CD4-positive, alpha-beta T cell treated with Interleukin-4 for 1 hour (primary cell): ENCODE data around the gene EPS8.

Experiments
- DNase-seq, 2 donors: peaks; one replicate each; pipeline ENCODE4 v3.0.0-alpha.2; 2020 to 2022

The EPS8 gene

DNA sequence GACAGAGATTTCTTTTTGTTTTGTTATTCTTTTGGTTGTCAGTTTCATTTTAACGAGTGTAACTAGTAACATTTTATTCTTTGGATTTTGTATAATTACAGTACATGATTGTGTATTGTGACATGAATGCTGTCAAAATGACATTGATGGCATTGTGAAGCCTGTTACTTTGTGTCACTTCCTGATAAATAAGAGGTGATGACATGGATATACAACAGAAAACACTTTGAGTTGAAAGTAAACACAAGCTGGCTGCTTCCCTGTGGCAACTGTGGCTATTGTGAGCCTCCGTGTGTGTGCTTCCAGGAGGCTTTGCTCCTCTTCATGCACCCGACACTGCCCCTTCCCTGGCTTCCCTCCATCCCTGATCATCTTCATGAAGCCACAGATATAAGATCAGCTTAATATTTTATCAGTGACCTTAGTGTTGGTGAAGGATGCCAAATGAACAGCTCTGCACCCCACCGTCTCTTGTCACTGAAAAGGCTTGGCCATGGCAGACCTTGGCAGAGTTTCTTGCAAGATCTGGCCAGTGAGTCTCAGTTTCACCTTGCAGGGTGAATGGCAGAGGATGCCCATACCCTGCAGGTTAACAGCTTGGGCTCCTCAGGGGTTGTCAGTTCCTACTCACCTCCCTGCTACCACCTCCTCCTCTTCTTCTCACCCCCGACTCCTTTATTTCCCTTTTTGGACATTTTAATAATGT lies 191.9 kb downstream of the EPS8 start:
- no peak for DNase-seq

DNA sequence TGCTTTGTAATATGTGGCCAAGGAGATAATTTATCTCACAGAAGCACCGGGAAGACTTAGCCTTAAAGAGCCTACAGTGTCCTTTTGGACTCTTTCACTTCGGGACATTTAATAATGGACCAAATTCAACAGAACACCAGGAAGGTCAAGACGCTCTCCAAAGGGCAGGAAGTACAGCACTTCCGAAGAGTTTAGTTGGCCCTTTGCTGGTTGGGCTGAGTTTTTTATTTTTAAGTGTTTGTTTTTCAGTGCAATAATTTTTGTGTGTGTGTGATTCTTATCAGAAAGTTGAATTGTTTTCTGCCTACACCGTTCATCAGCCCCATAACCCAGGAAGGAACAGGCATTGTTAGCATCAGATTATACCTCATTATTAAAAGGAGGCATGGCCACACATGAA lies 193.0 kb downstream of the EPS8 start:
- DNase-seq = no peak

DNA sequence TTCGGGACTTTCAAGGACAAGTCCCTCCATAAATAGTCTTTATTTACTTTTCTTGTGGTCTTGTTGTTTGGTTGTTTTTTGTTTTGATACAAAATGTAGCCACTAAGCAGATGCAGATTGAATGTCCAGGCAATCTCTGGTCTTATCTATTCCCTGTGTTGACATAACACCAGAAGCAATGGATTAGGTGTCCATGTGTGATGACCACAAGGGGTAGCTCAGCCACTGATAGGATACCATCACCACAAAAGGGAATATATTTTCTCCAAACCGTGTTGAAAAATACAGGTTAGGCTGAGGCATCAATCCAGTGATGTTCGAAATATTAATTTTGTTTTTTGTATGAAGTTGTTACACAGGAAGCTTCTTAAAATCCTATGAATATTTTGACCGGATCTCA lies 196.3 kb downstream of the EPS8 start:
- DNase-seq = no peak

DNA sequence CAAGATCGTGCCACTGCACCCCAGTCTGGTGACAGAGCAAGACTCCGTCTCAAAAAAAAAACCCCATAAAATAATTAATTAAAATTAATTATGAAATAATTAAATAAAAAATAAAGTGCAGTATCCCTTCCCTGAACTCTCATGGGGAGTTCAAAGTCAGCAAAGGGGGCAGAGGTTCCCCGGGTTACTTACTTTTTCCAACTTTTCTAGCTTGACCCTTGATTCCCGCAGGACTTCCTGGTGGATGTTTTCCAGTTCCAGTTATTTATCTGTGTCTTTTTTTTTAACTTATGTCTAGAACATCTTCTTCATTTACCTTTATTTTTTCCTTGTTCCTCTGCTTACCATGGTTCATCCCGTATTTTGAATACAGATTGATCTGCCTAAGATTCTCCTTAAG lies 197.4 kb downstream of the EPS8 start:
- no peak for DNase-seq

DNA sequence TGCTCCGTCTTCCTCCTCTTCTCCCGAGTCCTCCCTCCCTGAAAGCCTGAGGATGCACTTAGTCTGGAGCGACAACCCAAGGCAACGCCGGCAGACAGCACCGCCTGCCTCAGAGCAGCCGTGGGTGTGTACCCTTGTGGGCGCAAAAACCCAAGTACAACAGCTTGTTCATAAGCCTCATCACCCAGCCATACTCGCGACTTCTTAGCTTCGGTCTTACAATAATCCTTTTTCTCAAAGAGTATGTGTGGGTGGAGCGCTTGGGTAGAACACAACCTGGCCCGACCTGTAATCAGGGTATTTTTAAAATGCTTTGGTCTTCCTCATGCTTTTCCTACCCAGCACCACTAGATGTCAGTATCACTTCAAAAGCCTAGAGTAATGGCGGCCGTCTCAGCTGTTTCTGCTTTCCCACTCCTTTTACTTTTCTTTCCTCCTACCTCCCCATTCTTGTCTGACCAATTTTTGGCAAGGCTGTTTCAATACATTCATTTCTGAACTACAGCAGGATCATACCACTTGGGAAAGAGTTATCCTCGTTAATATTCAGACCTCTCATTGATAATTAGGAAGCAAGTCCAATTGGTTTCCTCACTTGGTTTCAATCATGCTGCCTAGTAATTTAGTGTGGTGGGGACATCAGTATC lies 198.9 kb downstream of the EPS8 start:
- DNase-seq = peak; percentile 52 to 76

DNA sequence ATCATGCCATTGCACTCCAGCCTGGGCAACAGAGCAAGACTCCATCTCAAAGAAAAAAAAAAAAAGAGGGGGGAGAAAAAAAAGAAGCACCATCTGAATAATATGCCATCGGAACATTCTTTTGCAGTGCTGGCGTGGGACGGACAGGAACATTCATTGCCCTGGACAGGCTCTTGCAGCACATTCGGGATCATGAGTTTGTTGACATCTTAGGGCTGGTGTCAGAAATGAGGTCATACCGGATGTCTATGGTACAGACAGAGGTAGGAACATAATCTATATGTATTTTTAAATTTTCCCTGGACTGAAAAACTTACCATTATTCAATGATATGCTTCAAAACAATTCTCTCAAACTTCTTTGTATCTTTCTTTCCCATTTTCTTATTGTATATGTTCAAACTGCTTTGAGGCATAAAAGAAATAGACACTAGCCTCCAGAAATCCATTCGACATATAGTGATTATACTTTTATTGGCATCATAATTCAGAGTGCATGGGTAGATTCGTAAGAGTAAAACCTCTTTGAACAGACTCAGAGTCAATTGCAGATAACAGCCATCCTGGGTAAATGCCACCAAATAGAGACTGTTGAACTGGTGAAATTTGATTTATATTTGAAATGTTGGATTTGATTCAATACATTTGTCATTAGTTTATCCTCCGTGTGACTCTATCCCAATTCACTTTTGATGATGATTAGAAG lies 199.7 kb downstream of the EPS8 start:
- DNase-seq = no peak

DNA sequence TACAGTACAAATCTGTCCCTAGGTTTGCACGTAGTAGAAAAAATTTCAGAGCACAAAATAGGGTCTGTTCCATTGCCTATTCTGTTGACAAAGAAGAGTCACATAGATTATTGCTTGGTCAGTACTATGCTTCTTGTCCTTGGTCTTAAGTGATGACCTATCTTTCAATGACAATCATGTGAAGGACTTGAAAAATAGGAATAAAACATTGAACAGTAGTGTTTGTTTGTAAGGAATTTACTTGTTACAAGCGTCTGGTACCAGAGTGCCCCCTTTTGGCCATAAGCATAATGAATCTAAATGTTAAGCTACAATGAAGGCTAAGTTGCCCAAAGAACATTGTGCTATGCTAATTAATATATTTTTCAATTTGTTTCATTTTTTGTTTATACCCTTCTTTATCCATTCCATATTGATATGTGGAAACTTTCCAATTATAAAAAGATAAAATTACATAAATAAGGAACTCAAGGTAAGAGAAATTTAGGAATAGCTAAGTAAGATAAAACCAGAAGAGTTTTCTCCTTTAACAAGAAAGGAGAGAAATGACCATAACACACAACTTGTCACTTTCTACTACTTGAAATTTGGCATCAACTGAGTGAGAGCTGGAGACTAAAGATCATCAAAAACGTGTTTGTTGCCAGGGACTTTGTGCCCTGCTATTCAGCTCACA lies 204.7 kb downstream of the EPS8 start:
- peak; percentile 20 to 62 for DNase-seq

DNA sequence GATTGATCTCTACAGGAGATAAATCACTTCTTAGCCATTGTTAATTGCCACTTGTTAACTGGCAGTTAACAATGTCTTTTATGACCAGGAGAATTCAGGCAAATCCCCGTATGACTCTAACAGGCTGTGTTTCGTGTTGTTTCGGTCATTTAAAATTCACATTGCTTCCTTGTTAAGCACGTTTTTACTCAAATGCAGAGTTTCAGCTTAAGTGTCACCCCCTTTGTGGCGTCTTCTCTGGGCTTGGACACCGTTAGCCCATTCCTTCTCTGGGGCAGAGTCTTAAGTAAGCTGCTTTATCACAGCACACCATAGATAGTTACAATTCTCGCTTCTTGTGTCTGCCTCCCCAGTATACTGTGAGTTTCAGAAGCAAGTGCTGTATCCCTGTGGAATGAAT lies 205.4 kb downstream of the EPS8 start:
- no peak for DNase-seq

DNA sequence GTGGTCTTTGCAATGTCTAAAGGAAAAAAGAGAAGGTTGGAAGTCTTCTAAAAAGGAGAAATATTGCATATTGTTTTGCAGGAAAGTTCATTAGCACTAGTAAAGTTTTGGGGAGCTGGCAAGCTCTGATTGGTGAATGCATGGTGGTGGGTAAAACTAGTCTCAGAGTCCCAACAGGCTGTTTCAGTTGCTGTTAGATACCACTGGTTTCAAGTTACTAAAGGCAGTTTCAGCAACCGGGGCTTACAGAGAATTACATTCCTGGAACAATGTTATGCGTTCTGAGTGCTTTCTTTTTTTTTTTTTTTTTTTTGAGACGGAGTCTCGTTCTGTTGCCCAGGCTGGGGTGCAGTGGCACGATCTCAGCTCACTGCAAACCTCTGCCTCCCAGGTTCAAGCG lies 208.2 kb downstream of the EPS8 start:
- DNase-seq = no peak

DNA sequence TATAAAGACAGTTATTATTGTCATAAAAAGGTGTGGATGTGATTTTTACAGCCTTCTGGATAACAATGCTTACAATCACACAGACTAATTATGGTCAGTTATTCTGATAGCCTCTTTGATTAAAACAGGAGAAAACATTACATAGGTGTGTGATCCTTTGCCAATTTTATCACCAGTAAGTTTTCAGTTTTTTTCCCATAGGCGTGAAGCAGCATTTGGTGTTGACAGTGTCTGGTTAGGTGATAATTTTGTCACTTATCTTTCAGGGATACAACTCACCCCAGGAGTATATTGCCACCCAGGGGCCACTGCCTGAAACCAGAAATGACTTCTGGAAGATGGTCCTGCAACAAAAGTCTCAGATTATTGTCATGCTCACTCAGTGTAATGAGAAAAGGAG lies 208.8 kb downstream of the EPS8 start:
- DNase-seq = peak; percentile 37 to 40

DNA sequence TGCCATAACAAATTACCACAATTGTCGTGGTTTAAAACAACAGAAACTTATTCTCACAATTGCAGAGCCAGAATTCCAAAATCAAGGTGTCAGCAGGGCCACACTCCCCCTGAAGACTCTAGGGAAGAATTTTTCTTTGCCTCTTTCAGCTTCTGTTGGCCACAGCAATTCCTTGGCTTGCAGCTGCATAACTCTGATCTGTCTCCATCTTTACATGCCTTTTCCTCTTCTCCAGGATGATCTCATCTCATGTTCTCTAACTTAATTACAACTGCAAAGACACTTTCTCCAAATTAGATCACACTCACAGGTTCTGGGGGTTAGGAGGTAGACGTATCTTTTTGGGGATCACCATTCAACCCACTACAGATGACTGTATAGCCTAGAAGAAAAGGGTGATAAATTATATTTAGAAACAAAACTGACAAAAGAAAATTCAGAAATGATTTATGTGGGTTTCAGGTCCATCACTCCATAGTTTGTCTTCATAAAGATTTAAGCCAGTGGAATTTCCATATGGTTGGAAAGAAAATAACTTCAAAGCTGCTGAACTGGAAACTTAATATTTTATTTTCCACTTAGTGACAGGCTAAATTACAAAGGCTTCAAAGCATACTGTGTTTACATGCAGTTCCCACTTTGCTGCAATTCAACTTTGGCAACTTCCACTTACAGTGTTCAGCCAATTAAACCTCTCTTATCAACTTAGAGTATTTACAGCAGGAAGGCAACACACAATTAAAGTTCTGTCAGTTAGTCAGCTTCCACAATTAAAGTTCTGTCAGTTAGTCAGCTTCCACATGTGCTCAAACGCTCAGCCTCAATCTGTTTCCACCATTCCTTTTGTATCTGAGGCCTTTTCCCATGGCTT lies 213.3 kb downstream of the EPS8 start:
- no peak for DNase-seq

DNA sequence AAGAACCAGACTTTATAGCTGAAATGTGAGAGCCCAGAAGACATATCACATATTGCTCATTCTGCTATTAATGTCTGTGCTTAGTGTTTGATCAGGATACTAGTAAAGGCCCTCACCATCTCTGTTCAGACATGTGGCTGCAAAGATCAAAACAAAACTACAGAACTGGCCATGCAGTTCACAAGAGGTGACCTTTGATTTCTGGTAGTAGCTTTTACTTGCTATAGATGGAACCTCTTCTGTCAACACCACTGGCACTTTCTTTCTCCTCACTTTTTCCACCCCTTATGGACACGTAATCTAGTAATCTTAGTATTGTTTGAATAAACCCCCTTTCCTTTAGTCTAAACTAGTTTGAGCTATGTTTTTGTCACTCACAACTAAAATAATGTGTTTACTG lies 214.8 kb downstream of the EPS8 start:
- DNase-seq = no peak
